PC-3 (cell line): Measurements from ENCODE around the gene LSM3. TPM values are rescaled to one million over a fixed set of nuclear protein-coding genes. Genes with fewer than 3 reads are reported as not detected.

Source experiments
- ATAC-seq: fragments of 200-7000 bp; cut with Tn5 transposase; 2 replicates; pipeline ENCODE4 v1.9.1; 2020; ENCODE audit warnings: mild to moderate bottlenecking, moderate library complexity
- BruUV-seq: library from RNA; stranded (reverse); fragments of 400-500 nt; replicated peaks from 2 replicates; lab custom pipeline; 2021; lab: Mats Ljungman, UMichigan
- CTCF ChIA-PET: fragments of 300-600 bp; sonication (Branson Sonifier 250); formaldehyde crosslinking; loops from one replicate; lab custom pipeline; 2022; ENCODE audit warnings: antibody characterized with exemption; lab: Charles Lee
- POLR2A ChIA-PET: fragments of 300-600 bp; sonication (Branson Sonifier 250); formaldehyde crosslinking; loops from one replicate; lab custom pipeline; 2022; ENCODE audit warnings: antibody characterized with exemption; ENCODE audit not compliant: unreplicated experiment; lab: Charles Lee
- DNase-seq: peaks from one replicate; pipeline ENCODE4 v3.0.0-alpha.2; 2015
- H2AFZ ChIP-seq: fragments of 300-600 bp; sonication (generic); 2 replicates; pipeline ENCODE4 v1.6.0; 2016; ENCODE audit warnings: antibody characterized with exemption, low read length
- H3F3A ChIP-seq: fragments of 300-600 bp; sonication (generic); one replicate; pipeline ENCODE4 v1.6.0; 2017; ENCODE audit warnings: antibody characterized with exemption, low read length, control low read depth, mild to moderate bottlenecking; ENCODE audit not compliant: unreplicated experiment
- H3K27ac ChIP-seq: fragments of 300-600 bp; sonication (generic); 2 replicates; pipeline ENCODE4 v1.5.1; 2016; ENCODE audit warnings: mild to moderate bottlenecking, low read length
- H3K27me3 ChIP-seq: fragments of 300-600 bp; sonication (generic); 2 replicates; pipeline ENCODE4 v1.6.1; 2016; ENCODE audit warnings: low read length, mixed read lengths
- H3K36me3 ChIP-seq: fragments of 300-600 bp; sonication (generic); 2 replicates; pipeline ENCODE4 v1.6.1; 2016; ENCODE audit warnings: low read depth, mixed run types, low read length, mixed read lengths
- H3K4me1 ChIP-seq: fragments of 300-600 bp; sonication (generic); 2 replicates; pipeline ENCODE4 v1.5.1; 2016; ENCODE audit warnings: low read length; ENCODE audit not compliant: insufficient read depth
- H3K4me2 ChIP-seq: fragments of 300-600 bp; sonication (generic); 2 replicates; pipeline ENCODE4 v1.6.0; 2016; ENCODE audit warnings: low read length
- H3K4me3 ChIP-seq: fragments of 300-600 bp; sonication (generic); 2 replicates; pipeline ENCODE4 v1.5.1; 2016; ENCODE audit warnings: mild to moderate bottlenecking, low read length, mixed read lengths
- H3K79me2 ChIP-seq: fragments of 300-600 bp; sonication (generic); 2 replicates; pipeline ENCODE4 v1.6.1; 2017; ENCODE audit warnings: low read length, mixed read lengths
- H3K9ac ChIP-seq: fragments of 300-600 bp; sonication (generic); 2 replicates; pipeline ENCODE4 v1.6.0; 2016; ENCODE audit warnings: mild to moderate bottlenecking, low read length
- H3K9me2 ChIP-seq: fragments of 300-600 bp; sonication (generic); replicated peaks from 2 replicates; pipeline ENCODE4 v1.6.1; 2016; ENCODE audit warnings: mixed run types, low read length, mixed read lengths
- H3K9me3 ChIP-seq: fragments of 300-600 bp; sonication (generic); 2 replicates; pipeline ENCODE4 v1.6.1; 2016; ENCODE audit warnings: low read length, mixed read lengths
- H4K20me1 ChIP-seq: fragments of 300-600 bp; sonication (generic); 2 replicates; pipeline ENCODE4 v1.6.1; 2016; ENCODE audit warnings: low read length, mixed read lengths
- CTCF ChIP-seq: fragments of 300-600 bp; sonication (generic); conservative IDR thresholded peaks from 2 replicates; pipeline ENCODE4 v1.5.1; 2017; ENCODE audit warnings: antibody characterized with exemption, low read depth, mild to moderate bottlenecking, low read length
- EZH2 ChIP-seq: fragments of 300-600 bp; sonication (generic); IDR thresholded peaks from one replicate; pipeline ENCODE4 v1.6.1; 2017; ENCODE audit warnings: antibody characterized with exemption, mild to moderate bottlenecking, low read length; ENCODE audit not compliant: unreplicated experiment
- EZH2phosphoT487 ChIP-seq: fragments of 300-600 bp; sonication (generic); IDR thresholded peaks from 2 replicates; pipeline ENCODE4 v1.6.1; 2018; ENCODE audit warnings: mild to moderate bottlenecking, antibody characterized with exemption, low read length, borderline replicate concordance
- intact Hi-C: fragments of 100-400 bp; cut with micrococcal nuclease; formaldehyde crosslinking; loops from 2 replicates; pipeline ENCODE4 v1.9.0; 2023
- total RNA-seq: library from RNA; depleted of rRNA; stranded (reverse); fragments of >200 nt; gene quantifications from 2 replicates; pipeline ENCODE4 v1.2.3, GENCODE V29; 2014

The LSM3 gene
- total RNA-seq, 1 experiment from 2014 or later, result 27.2 TPM

- no peak for ATAC-seq
- no peaks in the 10 kb centered on the region for H3K79me2 ChIP-seq
- ChIA-PET CTCF (no interaction called here), POLR2A (no interaction called here)
- TF ChIP-seq EZH2phosphoT487 (no peak), EZH2 (no peak), CTCF (no peak)
- no peaks in the 10 kb centered on the region for H3F3A ChIP-seq
- H3K9me3 ChIP-seq, result 0 out of 2 replicates have a peak, but pooled peaks cover 7% of the 10 kb centered on the region
- DNase-seq, result no peak
- H3K9ac ChIP-seq, result no peak overlapping the region
- no peak overlapping the region for H3K4me3 ChIP-seq
- BruUV-seq, result no TSS peak
- no peak overlapping the region for H3K27ac ChIP-seq
- peaks cover 85% of the 10 kb centered on the region for H3K36me3 ChIP-seq
- H3K4me2 ChIP-seq, result no peak overlapping the region
- intact Hi-C loops, result no loop called here
- H3K4me1 ChIP-seq, result no peaks in the 10 kb centered on the region
- no peaks in the 10 kb centered on the region for H3K27me3 ChIP-seq
- H3K9me2 ChIP-seq, result no peaks in the 10 kb centered on the region
- no peaks in the 10 kb centered on the region for H4K20me1 ChIP-seq
- H2AFZ ChIP-seq, result no peak overlapping the region
Observed at GRCh38 chr3:14162178-14162577, 16.4 kb upstream of the LSM3 start.

GRCh38 chr3:14166877-14167603 is 11.6 kb upstream of the LSM3 start:
- Histone ChIP-seq H3K9me3 (0 out of 2 replicates have a peak, but pooled peaks cover 4% of the 10 kb centered on the region), H3K27ac (no peak overlapping the region), H3K9ac (no peak overlapping the region), H3K4me1 (peaks cover 9% of the 10 kb centered on the region; the same call in 1 of the 2 replicates), H3K4me2 (no peak overlapping the region), H2AFZ (no peak overlapping the region), H3K79me2 (no peaks in the 10 kb centered on the region), H3K36me3 (peaks cover 83% of the 10 kb centered on the region), H3F3A (no peaks in the 10 kb centered on the region), H3K4me3 (no peak overlapping the region), H3K9me2 (no peaks in the 10 kb centered on the region), H4K20me1 (0 out of 2 replicates have a peak, but pooled peaks cover 3% of the 10 kb centered on the region), H3K27me3 (no peaks in the 10 kb centered on the region)
- BruUV-seq, result no TSS peak
- CTCF ChIA-PET, result no interaction called here
- ATAC-seq, result no peak; the same call in 1 of the 2 replicates
- POLR2A ChIA-PET, result interaction anchor here (0.6 kb wide), 1 partner anchor 12 kb away, joined by 4 read pairs; the partner anchor contains the start of genes LSM3 and XPC
- TF ChIP-seq EZH2phosphoT487 (no peak), CTCF (no peak), EZH2 (no peak)
- intact Hi-C loops, result no loop called here
- no peak for DNase-seq

DNA sequence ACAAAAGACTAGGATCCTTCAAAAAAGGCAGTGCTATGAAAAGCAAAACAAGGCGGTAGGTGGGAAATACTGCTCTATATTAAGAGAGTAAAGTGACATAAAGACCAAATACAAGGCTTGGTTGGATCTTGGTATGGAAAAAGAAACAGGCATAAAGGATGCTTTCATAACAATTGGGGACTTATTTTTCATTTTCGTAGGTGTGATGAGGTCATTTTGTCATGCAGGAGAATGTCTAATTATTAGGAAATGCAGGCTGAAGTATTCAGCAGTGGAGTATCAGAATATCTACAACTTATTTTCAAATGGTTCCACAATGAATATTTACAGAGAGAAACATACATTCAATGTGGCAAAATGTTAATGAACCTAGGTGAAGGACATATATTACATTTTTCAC is 9.2 kb upstream of the LSM3 start:
- ChIA-PET POLR2A (interaction anchor here (0.7 to 0.9 kb wide), 2 partner anchors 9 to 16 kb away, joined by 3 to 4 read pairs; partner anchors contain the start of genes LSM3 and XPC), CTCF (no interaction called here)
- no peaks in the 10 kb centered on the region for H3K9me2 ChIP-seq
- no peak overlapping the region for H3K27ac ChIP-seq
- no peaks in the 10 kb centered on the region for H3K27me3 ChIP-seq
- no peak overlapping the region for H2AFZ ChIP-seq
- H3K79me2 ChIP-seq, result peaks cover 8% of the 10 kb centered on the region
- no TSS peak for BruUV-seq
- peaks cover 9% of the 10 kb centered on the region; the same call in 1 of the 2 replicates for H3K4me1 ChIP-seq
- H3K4me3 ChIP-seq, result no peak overlapping the region
- no peaks in the 10 kb centered on the region for H3F3A ChIP-seq
- H3K9ac ChIP-seq, result no peak overlapping the region
- H4K20me1 ChIP-seq, result 0 out of 2 replicates have a peak, but pooled peaks cover 3% of the 10 kb centered on the region
- ATAC-seq (no peak), DNase-seq (no peak)
- intact Hi-C loops, result no loop called here
- no peak overlapping the region for H3K4me2 ChIP-seq
- TF ChIP-seq CTCF (no peak), EZH2 (no peak), EZH2phosphoT487 (no peak)
- peaks cover 69% of the 10 kb centered on the region for H3K36me3 ChIP-seq
- no peaks in the 10 kb centered on the region for H3K9me3 ChIP-seq
